ENCODE measurements around the gene CDKN3.
A peak's percentile ranks its signal among the peaks of the same experiment; 100 is the strongest.
"Not testable (repeated sequence)": the region's sequence is repeated elsewhere in the genome, so short reads cannot be mapped to it uniquely, and the experiment has no call there.

The CDKN3 gene

DNA sequence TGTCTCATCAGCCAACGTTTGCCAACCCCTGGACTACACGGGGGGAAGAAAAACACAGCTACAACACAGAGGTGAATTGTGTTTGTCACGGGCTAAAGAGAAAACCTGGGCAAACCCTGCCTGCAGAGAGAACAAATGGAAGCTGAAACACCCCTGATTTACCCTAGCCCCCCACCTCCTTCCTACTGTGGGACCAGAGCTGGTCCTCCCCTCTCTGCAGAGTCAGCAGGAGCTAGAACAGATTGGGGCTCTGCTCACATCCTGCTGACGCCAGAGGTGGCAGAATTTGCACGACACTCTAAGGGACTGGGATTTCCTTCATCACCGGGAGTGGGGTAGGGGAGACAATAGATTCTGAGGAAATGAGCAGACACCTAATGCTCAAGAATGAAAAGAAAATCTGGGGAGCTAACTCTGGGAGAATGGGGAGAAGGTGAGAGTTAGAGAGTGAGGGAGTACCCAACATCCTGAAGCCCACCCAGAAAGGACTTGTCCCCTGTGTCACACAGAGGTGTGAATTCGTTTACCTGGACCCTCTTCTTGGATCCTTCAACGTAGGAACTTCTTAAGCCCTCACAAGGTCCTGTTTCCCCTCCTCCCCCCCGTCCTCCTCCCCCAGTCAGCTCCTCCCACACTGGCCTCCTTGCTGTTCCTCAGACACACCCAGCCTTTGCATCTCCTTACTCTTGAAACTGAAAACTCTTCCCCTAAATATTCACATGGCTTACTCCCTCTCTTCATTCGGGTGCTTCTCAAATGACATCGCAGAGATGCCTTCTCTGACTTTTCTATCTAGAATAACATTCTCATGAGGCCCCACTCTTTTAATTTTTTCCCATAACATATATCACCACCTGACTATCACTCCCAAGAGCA, 26.2 kb upstream of the CDKN3 start:
- DNase-seq, result no peak

DNA sequence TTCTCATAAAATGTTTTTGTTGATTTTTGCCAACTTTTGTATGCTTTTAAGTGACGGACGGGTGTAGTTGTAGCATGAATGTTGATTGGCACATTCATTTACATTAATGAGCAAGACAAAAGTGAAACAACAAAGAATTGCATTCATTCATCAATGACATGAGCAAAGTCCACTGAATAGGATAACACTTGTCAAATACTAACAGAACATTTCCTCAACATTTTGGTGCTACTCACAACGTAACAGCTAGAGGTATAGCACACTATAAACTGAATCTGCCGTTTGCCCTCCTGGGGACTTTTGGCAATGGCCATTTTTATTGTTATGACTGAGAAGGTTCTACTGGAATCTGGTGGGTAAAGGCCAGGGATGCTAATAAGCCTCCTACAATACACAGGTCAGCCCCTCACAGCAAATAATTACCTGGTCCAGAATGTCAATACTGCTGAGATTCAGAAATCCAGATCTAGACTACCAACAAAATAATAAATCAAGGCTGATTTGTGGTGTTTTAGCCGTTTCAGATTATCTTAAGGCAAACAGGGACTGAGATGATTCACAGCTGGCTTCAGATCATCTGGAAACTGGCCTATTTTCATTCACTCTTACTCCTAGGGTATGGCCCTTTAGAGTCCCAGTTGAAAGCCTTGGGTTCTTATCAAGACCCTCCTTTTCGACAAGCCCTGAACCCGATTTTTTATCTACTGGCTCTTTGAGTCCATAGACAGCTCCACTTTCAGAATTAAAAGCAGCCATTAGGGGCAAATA, 22.5 kb upstream of the CDKN3 start:
- DNase-seq, result no peak

DNA sequence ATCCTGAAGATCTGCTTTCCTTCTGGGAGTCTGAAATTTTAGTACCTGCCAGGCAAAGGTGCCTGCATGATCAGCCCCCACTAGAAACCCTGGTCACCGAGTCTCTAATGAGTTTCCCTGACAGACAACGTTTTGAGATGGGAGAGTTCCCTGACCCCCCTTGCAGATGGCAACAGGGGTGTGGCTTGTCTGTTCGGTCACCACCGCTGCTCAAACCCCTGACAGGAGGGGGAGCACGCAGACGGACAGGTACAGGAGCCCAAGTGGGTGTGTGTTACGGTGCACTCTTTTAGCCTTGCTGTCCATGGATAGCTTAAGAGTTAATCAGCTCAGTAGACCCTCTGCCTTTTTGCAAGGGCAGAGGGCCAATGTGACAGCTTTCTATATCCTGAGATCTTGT, 19.3 kb upstream of the CDKN3 start:
- no peak for DNase-seq

DNA sequence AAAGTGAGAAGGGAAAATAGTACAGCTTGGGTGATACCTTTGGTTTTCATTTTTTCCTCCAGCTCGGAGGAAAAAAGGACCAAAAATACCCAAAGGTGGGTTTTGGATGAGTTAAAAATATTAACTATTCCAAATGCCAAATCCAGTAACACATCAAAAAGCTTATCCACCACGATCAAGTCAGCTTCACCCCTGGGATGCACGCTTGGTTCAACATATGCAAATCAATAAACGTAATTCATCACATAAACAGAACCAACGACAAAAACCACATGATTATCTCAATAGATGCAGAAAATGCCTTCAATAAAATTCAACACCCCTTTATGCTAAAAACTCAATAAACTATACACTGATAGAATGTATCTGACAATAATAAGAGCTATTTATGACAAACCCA, 17.9 kb upstream of the CDKN3 start:
- not testable (repeated sequence) for DNase-seq

DNA sequence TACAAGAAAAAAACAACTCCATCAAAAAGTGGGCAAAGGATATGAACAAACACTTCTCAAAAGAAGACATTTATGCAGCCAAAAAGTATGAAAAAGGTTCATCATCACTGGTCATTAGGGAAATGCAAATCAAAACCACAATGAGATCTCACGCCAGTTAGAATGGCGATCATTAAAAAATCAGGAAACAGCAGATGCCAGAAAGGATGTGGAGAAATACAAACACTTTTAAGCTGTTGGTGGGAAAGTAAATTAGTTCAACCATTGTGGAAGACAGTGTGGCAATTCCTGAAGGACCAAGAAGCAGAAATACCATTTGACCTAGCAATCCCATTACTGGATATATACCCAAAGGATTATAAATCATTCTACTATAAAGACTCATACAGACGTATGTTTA, 16.2 kb upstream of the CDKN3 start:
- DNase-seq, result not testable (repeated sequence)

DNA sequence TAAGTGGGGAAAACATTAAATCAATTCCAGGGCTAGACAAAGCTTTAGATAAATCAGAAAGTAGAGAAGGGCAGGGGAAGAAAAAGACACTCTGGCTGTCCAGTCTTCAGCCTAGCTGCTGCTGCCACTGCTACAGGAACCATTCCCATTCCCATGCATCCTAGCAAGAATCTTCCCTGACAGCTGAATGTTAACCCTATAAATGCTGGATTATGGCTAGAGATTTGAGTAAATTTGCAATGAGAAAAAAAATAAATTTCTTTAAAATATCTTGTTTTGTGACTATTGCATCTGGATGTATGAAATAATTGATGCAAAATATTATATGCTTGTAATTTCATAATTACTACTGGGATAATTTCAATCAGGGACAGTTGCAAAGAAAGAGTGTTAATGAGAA, 15.0 kb upstream of the CDKN3 start:
- DNase-seq, result no peak

DNA sequence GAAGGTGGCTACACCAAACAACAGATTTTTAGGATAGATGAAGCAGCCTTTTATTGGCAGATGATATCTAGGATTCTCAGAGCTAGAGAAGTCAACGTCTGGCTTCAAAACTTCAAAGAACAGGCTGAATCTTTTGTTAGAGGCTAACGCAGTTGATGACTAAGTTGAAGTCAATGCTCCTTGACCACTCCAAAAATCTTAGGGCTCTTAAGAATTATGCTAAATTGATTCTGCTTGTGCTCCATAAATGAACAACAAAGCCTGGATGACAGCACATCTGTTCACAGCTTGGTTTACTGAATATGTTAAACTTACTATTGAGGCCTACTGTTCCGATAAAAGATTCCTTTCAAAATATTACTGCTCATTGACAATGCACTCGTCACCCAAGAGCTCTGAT, 13.0 kb upstream of the CDKN3 start:
- DNase-seq, result no peak

DNA sequence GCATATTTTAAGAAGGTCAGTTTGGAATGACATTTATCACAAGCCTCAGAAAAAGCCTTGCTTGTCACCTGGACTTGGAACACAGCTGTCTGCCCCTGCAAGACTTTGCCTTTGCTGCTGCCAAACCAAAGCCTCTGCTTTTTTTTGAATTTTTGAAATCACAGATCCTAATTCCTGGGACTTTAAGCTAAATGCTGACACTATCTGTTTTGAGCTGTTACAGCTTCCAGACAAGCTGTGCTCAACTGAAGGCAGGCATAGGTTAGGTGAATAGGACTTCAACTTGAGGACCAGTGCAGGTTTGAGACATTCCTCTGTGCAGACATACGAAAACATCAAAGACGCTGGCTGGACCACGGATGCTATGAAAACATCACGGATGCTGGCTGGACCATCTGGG, 11.3 kb upstream of the CDKN3 start:
- DNase-seq, result no peak

DNA sequence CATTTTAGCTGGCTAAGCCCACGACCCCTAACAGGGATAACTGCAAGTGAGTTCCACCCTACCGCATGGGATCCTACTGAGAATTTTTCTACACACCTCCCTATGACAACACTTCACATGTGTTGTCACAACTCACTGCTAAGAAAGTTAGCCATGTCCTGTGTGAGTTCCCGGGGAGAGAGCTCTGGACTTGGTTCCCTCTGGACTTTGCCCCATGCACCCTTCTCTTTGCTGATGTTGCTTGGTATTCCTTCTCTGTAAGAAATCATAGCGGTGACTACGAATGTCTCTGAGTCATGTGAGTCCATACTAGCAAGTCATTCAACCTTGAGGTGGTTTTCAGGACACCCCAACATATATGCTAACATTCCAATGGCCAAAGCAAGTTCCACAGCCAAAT, 9.5 kb upstream of the CDKN3 start:
- no peak for DNase-seq

DNA sequence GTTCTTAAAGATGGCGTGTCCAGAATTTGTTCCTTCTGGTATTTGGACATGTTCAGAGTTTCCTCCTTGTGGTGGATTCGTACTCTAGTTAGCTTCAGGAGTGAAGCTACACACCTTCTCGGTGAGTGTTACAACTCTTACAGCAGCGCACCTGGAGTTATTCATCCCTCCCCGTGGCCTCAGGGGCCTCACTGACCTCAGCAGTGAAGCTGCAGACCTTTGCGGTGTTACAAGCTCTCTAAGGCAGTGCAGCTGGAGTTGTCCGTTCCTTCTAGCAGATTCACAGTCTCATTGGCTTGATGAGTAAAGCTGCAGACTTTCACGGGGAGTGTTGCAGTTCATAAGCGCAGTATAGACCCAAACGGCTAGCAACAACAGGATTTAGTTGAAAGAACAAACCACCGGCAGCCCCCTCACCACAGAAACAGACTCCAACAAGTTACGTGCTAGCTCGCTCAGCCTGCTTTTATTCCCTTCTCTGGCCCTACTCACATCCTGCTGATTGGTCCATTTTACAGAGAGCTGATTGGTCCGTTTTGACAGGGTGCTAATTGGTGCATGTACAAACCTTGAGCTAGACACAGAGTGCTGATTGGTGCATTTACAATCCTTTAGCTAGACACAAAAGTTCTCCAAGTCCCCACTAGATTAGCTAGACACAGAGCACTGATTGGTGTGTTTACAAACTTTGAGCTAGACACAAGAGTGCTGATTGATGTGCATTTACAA, 4.5 kb upstream of the CDKN3 start:
- no peak for DNase-seq

DNA sequence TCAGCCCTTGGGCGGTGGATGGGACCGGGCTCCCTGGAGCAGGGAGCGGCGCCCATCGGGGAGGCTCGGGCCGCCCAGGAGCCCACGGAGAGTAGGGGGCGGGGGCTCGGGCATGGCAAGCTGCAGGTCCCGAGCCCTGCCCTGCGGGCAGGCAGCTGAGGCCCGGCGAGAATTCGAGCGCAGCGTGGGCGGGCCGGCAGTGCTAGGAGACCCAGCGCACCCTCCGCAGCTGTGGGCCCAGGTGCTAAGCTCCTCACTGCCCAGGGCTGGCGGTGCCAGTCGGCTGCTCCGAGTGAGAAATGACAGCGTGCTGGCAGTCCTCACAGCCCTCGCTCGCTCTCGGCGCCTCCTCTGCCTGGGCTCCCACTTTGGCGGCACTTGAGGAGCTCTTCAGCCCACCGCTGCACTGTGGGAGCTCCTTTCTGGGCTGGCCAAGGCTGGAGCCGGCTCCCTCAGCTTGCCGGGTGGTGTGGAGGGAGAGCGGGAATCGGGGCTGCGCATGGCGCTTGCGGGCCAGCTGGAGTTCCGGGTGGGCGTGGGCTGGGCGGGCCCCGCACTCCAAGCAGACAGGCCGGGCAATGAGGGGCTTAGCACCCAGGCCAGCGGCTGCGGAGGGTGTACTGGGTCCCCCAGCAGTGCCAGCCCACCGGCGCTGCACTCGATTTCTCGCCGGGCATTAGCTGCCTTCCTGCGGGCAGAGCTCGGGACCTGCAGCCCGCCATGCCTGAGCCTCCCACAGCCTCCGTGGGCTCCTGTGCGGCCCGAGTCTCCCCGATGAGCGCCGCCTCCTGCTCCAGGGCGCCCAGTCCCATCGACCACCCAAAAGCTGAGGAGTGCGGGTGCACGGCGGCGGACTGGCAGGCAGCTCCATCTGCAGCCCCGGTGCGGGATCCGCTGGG, 3.6 kb upstream of the CDKN3 start:
- DNase-seq, result not testable (repeated sequence)

DNA sequence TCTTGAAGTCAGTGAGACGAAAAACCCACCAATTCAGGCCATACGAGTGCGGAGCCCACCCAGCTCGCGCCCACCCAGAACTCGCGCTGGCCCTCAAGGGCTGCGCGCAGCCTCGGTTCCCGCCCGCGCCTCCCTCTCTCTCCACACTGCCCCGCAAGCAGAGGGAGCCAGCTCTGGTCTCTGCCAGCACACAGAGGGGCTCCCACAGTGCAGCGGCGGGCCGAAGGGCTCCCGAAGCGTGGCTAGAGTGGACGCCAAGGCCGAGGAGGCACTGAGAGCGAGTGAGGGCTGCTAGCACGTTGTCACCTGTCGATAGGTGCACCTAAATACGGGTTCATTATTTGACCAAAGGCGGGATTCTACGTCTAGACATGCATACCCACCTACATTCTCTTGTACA, 2.2 kb upstream of the CDKN3 start:
- no peak for DNase-seq

DNA sequence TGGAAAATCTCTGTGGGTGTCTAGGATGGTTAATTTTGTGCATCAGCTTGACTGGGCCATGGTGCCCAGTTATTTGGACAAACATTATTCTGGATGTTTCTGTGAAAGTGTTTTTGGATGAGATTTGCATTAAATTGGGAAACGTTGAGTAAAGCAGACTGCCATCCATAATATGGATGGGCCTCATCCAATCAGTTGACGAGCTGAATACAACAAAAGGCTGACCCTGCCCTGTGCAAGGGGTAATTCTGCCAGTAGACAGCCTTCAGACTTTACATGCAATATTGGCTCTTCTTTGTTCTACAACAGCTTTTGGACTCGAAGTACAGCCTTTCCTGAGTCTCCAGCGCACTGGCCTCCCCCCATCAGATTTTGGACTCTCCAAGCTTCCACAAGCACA, 1.5 kb upstream of the CDKN3 start:
- DNase-seq, result no peak

DNA sequence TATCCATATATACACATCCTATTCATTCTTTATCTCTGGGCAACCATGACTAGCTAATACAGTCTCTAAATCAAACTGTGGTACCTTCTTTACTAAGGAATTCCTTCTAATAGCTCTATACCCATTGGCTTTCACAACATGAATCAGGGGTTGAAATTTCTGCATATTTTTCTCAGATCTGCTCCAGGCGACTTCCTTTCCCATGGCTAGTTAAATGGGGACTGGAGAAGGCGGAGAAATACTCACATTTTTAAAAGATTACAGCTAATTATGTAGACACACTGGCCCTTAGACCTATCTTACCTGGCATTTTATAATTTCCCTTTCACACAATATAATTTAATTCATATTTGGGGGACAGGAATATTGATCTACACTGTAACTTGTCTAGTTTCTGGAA, 1.1 kb upstream of the CDKN3 start:
- no peak for DNase-seq

DNA sequence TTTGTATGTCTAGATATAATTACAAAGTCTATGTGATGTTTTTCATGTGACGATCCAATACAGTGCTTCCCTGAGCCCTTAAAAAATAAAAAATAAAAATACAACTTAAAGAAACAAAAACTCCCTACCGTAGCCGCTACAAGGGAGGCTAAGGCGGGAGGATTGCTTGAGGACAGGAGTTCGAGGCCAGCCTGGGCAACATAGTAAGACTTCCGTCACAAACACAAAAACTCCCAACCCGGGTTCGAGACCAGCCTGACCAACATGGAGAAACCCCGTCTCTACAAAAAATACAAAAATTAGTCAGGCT, 669 bp upstream of the CDKN3 start:
- no peak for DNase-seq

DNA sequence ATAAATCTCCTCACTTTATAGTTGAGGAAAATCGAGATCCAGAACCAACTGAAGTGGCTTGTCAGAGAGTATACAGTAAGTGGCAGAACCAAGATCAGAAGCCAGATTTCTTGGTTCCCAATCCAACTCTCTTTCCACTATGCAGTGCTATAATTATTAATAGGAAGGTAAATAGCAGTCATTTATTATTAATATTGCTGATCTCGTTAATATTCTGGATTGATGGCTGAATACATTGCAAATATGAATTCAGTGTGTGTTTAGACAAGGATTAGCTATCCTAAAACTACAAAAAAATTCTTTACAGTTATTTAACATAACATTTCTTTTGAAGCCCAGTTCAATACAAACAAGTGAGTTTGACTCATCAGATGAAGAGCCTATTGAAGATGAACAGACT, 2.8 kb downstream of the CDKN3 start:
- DNase-seq, result no peak

DNA sequence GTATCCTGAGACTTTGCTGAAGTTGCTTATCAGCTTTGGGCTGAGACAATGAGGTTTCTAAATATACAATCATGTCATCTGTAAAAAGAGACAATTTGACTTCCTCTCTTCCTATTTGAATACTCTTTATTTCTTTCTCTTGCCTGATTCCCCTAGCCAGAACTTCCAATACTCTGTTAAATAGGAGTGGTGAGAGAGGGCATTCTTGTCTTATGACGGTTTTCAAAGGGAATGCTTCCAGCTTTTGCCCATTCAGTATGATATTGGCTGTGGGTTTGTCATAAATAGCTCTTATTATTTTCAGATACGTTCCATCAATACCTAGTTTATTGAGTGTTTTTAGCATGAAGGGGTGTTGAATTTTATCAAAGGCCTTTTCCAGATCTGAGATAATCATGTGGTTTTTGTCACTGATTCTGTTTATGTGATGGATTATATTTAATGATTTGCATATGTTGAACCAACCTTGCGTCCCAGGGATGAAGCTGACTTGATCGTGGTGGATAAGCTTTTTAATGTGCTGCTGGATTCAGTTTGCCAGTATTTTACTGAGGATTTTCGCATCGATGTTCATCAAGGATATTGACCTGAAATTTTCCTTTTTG, 6.7 kb downstream of the CDKN3 start:
- not testable (repeated sequence) for DNase-seq

DNA sequence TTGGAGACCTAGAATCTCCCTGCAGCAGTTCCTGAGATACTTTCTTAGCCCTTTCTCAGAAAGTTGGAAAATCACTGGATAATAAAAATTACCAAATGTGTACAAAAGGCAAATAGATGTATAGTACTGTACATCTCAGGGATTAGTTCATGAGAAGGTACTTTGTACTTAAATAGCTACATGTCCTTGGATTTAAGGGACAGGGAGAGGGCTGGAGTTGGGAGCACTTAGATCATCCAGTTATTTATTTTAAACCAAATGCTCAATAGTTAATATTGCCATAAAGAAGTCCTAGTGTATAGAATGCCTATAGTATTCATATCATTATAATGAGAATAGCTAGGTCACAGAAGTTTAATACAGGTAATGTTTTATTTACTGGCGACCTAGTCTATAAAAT, 13.4 kb downstream of the CDKN3 start:
- DNase-seq, result no peak

DNA sequence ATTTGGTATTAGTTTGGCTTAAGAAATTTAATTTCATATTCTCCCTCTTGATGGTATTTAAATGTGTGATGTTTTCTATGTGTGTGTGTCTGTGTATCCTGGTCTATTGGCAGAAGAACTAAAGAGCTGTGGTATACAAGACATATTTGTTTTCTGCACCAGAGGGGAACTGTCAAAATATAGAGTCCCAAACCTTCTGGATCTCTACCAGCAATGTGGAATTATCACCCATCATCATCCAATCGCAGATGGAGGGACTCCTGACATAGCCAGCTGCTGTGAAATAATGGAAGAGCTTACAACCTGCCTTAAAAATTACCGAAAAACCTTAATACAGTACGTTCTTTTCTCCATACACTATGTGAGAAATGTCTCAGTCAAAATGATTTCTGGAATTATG, 14.6 kb downstream of the CDKN3 start:
- no peak for DNase-seq

DNA sequence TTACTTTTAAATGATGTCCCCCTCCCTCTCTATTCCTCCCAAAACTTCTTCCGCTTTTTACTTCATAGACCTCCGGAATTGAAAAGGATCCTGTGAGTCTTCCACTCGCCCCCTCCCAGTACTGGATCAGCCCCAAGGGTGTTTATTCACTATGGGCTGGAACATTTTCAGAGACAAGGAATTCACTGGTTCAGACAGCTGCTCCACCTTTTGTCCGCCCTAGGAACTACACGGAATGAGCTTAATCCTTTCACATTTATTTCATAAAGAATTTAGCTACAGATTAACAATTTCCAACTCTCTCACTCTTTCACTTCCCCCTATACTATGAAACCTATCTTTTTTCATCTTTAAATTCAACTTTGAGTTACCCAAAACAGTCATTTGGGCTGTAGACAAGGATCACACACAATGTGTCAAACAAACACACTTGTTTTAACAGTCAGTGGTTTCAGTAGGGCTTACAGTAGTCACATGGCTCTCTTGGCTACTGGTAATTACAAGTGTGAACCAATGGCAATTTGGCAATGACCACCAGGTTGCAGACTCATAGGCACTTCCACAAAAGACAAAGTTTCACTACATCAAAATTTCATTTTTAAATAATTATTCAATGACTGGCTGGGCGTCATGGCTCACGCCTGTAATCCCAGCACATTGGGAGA, 23.8 kb downstream of the CDKN3 start:
- DNase-seq, result peak in 1 of 2 experiments; percentile 41

DNA sequence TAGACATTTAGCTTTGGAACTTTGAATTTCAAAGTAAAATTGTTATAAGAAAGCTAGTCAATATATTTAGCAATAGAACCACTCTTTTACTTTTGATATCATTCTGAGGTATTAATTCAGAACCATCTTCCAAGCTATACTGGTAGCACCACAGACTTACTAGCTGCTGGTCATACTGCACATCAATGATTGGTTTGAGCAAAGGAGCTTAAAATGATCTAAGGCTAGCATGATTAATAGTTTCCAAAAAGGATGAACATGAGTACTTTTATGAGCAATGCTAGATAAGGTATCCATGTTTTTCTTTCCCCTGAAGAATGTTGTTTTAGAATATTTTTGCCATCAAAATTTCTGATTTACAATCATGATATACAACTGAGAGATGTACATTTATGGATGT, 27.2 kb downstream of the CDKN3 start:
- DNase-seq, result no peak

DNA sequence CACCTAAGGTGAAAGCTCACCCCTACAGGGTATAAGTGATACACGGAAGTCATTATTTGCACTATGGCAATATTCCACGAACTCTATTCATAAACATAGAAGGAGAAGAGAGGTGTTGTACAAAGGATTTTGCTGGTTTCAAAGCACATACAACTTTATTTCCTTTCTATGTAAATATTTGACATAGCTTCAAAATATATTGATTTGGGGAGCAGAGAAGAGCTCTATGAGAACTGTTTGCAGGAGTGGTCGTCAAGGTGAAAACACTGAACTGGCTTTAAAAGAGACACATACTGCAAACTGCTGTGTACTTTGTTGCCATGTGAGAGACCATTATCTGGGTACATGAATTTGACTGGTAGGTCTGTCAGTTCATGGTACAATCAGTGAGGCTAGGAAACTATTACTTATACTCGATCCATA, 27.7 kb downstream of the CDKN3 start:
- no peak for DNase-seq

All from SW 1271 (cell line).